Aorta (tissue), 5 donors: ENCODE results near the gene SLC39A5. TPM values are rescaled to one million over a fixed set of nuclear protein-coding genes. Genes with fewer than 3 reads are reported as not detected.
A peak's percentile ranks its signal among the peaks of the same experiment; 100 is the strongest.

Experiments used
- ATAC-seq: fragments of 200-7000 bp; cut with Tn5 transposase; one replicate; pipeline ENCODE4 v1.9.1; 2022; ENCODE audit warnings: moderate library complexity; ENCODE audit not compliant: low FRiP score
- DNase-seq, 2 donors: peaks; one replicate each; pipeline ENCODE4 v3.0.0-alpha.2; 2020
- H3K27ac ChIP-seq, 2 donors: one replicate each; pipeline ENCODE4 v1.5.1; 2013; ENCODE audit warnings: low read length in 2 of 2, mild to moderate bottlenecking in 2 of 2, moderate library complexity in 2 of 2, control low read depth in 1 of 2, inconsistent platforms in 1 of 2, low read depth in 1 of 2
- H3K27me3 ChIP-seq, 2 donors: one replicate each; pipeline ENCODE4 v1.6.1; 2013; ENCODE audit warnings: control low read depth in 1 of 2, low read length in 1 of 2, mild to moderate bottlenecking in 1 of 2, moderate library complexity in 1 of 2; ENCODE audit not compliant: insufficient read depth in 2 of 2, control insufficient read depth in 1 of 2
- H3K36me3 ChIP-seq, 2 donors: one replicate each; pipeline ENCODE4 v1.6.1; 2013; ENCODE audit warnings: control low read depth in 1 of 2, low read length in 1 of 2, mild to moderate bottlenecking in 1 of 2; ENCODE audit not compliant: insufficient read depth in 2 of 2, control insufficient read depth in 1 of 2
- H3K4me1 ChIP-seq, 2 donors: one replicate each; pipeline ENCODE4 v1.6.1; 2013; ENCODE audit warnings: low read length in 2 of 2, control low read depth in 1 of 2, mild to moderate bottlenecking in 1 of 2, moderate library complexity in 1 of 2; ENCODE audit not compliant: insufficient read depth in 2 of 2, control insufficient read depth in 1 of 2
- H3K4me3 ChIP-seq, 2 donors: one replicate each; pipeline ENCODE4 v1.5.1; 2013; ENCODE audit warnings: low read length in 2 of 2, control low read depth in 1 of 2, mild to moderate bottlenecking in 1 of 2
- H3K9me3 ChIP-seq: one replicate; pipeline ENCODE4 v1.6.1; 2013; ENCODE audit warnings: mild to moderate bottlenecking, low read length; ENCODE audit not compliant: control insufficient read depth
- WGBS, 2 donors: extraction: QIAGEN DNeasy Blood & Tissue Kit; methylation state at CpG; one replicate each; pipeline ENCODE4 v1.1.7; 2013; 5-methylcytosine and 5-hydroxymethylcytosine counted together
- intact Hi-C, 2 donors: fragments of 100-400 bp; cut with DNase I; formaldehyde crosslinking; loops; one replicate each; pipeline versions ENCODE4 v1.14.2 to v1.15.0; 2022
- polyA plus RNA-seq, 2 donors: library from polyadenylated mRNA; stranded (reverse); fragments of 200-250 nt; gene quantifications; one replicate each; pipeline ENCODE4 v1.2.3, GENCODE V29; 2013
- total RNA-seq, 2 donors: library from RNA; stranded (reverse); fragmentation: NEBNext Ultra II Directional; extraction: Animal tissue kit (Norgen Biotek cat#: 25700); gene quantifications; one replicate each; pipeline ENCODE4 v1.2.1, GENCODE V29; 2021
- donor health status: healthy with polysubstance abuse.
- donor health status: Bipolar disorder and iron deficiency.
- donor health status: DM: no; HTN: no; CAD: no.
- donor health status: DM: no; HTN: no; CAD: no.
- donor health status: DM: yes; HTN: yes; CAD: no.

The SLC39A5 gene
- total and polyA plus RNA-seq, 4 donors: 1.1 to 21.4 TPM; not detected in 2

DNA sequence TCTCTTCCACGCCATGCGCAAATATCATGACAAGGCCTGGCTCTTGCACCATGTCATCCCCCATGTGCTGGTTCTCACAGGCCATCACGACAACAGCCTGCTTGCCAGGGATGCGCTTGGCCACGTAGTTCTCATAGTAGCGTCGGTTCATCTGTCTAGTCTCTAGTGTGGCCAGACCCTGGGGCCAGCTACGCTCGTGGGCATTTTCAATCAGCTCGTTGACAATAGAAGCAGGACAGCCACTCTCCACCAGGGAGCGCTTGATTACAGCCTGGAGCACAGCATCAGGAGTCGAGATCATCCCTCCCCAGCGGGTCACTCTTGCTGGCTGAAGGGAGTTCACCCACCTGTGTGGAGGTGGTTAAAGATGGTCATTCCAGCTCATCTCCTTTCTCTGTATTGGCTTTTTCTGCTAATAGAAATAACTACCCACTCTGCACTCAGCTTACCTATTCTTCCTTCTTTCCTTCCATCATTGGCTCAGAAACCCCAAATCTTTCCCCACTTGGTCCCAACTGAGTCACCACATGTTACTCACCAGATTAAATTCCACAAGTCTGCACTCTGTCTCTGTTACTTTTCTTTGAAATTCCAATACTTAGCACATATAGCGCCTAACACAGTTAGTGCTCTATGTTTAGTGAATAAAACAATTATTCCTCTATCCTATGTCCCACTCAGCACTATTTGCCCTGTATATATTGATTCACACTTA, 23.2 kb upstream of the SLC39A5 start:
- H3K27me3 ChIP-seq: no peaks in the 10 kb centered on the region
- no peaks in the 10 kb centered on the region for H3K9me3 ChIP-seq
- H3K27ac ChIP-seq: no peak overlapping the region
- H3K4me1 ChIP-seq: no peaks in the 10 kb centered on the region
- H3K36me3 ChIP-seq: peaks cover 7 to 16% of the 10 kb centered on the region in 2 donors
- ATAC-seq (peak; percentile 68), DNase-seq (peak in 1 of 2 donors; percentile 69)
- H3K4me3 ChIP-seq: no peak overlapping the region
- intact Hi-C loops: loop anchor here in 1 of 2 donors (2.0 kb wide), 1 partner anchor 18 kb away; the partner anchor contains the start of gene NABP2
- 46 to 48% methylated on average over 14 of the region's 14 CpGs for WGBS, 2 donors

- Histone ChIP-seq H3K27me3 (no peaks in the 10 kb centered on the region), H3K36me3 (peaks cover 7 to 20% of the 10 kb centered on the region in 2 donors), H3K27ac (no peak overlapping the region), H3K9me3 (no peaks in the 10 kb centered on the region), H3K4me1 (no peaks in the 10 kb centered on the region), H3K4me3 (no peak overlapping the region)
- no peak for DNase-seq
- intact Hi-C loops: no loop called here
- no peak for ATAC-seq
- 75 to 83% methylated on average over 6 of the region's 6 CpGs for WGBS, 2 donors
These were observed 21.8 kb upstream of the SLC39A5 start for GRCh38 chr12:56208006-56208405.

GRCh38 chr12:56212361-56212760, 17.5 kb upstream of the SLC39A5 start:
- no peak overlapping the region for H3K27ac ChIP-seq
- DNase-seq (no peak), ATAC-seq (no peak)
- intact Hi-C loops: no loop called here
- H3K36me3 ChIP-seq: peaks cover 2 to 17% of the 10 kb centered on the region in 2 donors
- no peaks in the 10 kb centered on the region for H3K27me3 ChIP-seq
- no peaks in the 10 kb centered on the region for H3K9me3 ChIP-seq
- no peak overlapping the region for H3K4me3 ChIP-seq
- WGBS, 2 donors: 80 to 88% methylated on average over 1 of the region's 1 CpG
- no peaks in the 10 kb centered on the region for H3K4me1 ChIP-seq

GRCh38 chr12:56213878-56214277, 16.0 kb upstream of the SLC39A5 start:
- DNase-seq (no peak), ATAC-seq (no peak)
- Histone ChIP-seq H3K4me3 (no peak overlapping the region), H3K4me1 (no peaks in the 10 kb centered on the region), H3K27me3 (no peaks in the 10 kb centered on the region), H3K9me3 (no peaks in the 10 kb centered on the region), H3K27ac (no peak overlapping the region), H3K36me3 (peaks cover 0 to 12% of the 10 kb centered on the region in 2 donors)
- intact Hi-C loops: no loop called here
- WGBS, 2 donors: 82 to 86% methylated on average over 5 of the region's 5 CpGs

GRCh38 chr12:56216461-56216860, 13.4 kb upstream of the SLC39A5 start:
- 74 to 77% methylated on average over 3 of the region's 3 CpGs for WGBS, 2 donors
- no peaks in the 10 kb centered on the region for H3K4me1 ChIP-seq
- H3K4me3 ChIP-seq: no peak overlapping the region
- H3K36me3 ChIP-seq: peaks cover 0 to 7% of the 10 kb centered on the region in 2 donors
- no peak for DNase-seq
- H3K27ac ChIP-seq: no peak overlapping the region
- no peaks in the 10 kb centered on the region for H3K9me3 ChIP-seq
- intact Hi-C loops: no loop called here
- ATAC-seq: no peak
- no peaks in the 10 kb centered on the region for H3K27me3 ChIP-seq

- no peaks in the 10 kb centered on the region for H3K27me3 ChIP-seq
- intact Hi-C loops: loop anchor here in 1 of 2 donors (5.0 kb wide), 1 partner anchor 37 kb away; the partner anchor contains the start of gene ANKRD52
- ATAC-seq (no peak), DNase-seq (no peak)
- H3K9me3 ChIP-seq: no peaks in the 10 kb centered on the region
- H3K36me3 ChIP-seq: peaks cover 0 to 2% of the 10 kb centered on the region in 2 donors
- H3K27ac ChIP-seq: peak overlapping the region in 1 of 2 donors; percentile 50
- 82 to 84% methylated on average over 9 of the region's 9 CpGs for WGBS, 2 donors
- no peaks in the 10 kb centered on the region for H3K4me1 ChIP-seq
- no peak overlapping the region for H3K4me3 ChIP-seq
These were observed 10.0 kb upstream of the SLC39A5 start for GRCh38 chr12:56219840-56220239.

- peak overlapping the region; percentile 60 to 74 for H3K4me3 ChIP-seq
- no peaks in the 10 kb centered on the region for H3K4me1 ChIP-seq
- no peaks in the 10 kb centered on the region for H3K27me3 ChIP-seq
- H3K27ac ChIP-seq: peak overlapping the region; percentile 23 to 96
- ATAC-seq: no peak
- intact Hi-C loops: loop anchor here in 1 of 2 donors (5.0 kb wide), 1 partner anchor 37 kb away; the partner anchor contains the start of gene ANKRD52
- DNase-seq: no peak
- H3K36me3 ChIP-seq: peaks cover 0 to 2% of the 10 kb centered on the region in 2 donors
- WGBS, 2 donors: 0 to 1% methylated on average over 10 of the region's 10 CpGs
- H3K9me3 ChIP-seq: no peaks in the 10 kb centered on the region
These were observed 9.1 kb upstream of the SLC39A5 start for GRCh38 chr12:56220611-56221231.

DNA sequence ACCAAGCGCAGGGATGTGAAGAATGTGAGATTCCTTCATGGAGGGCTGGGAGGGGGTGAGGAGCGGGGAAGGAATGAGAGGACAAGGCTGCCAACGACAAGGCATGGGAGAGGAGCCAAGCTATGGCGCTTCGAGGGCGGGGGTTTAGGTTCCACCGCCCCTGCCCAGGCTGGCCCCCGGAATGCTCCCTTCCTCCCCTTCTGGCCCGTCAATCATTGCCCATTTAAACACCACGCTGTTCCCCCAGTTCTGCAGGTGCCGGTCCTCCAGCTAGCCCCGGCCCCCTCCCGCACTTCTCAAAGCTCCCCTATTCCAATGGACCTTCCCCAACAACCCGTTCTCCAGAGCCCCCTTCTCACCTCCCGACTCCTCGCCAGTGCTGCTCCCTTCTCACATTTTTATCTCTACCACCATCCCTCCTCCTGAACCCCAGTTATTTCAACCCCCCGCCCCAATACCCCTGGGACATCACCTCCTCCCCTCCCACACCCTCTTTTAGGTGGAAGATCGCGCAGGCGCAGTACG, 8.6 kb upstream of the SLC39A5 start:
- H3K36me3 ChIP-seq: peaks cover 0 to 2% of the 10 kb centered on the region in 2 donors
- 0 to 1% methylated on average over 20 to 21 of the region's 21 CpGs for WGBS, 2 donors
- no peaks in the 10 kb centered on the region for H3K27me3 ChIP-seq
- intact Hi-C loops: loop anchor here in 1 of 2 donors (5.0 kb wide), 1 partner anchor 36 kb away; the partner anchor contains the start of gene ANKRD52
- H3K4me1 ChIP-seq: no peaks in the 10 kb centered on the region
- ATAC-seq (peak; percentile 62), DNase-seq (peak; percentile 82 to 93)
- peak overlapping the region; percentile 60 to 74 for H3K4me3 ChIP-seq
- no peaks in the 10 kb centered on the region for H3K9me3 ChIP-seq
- peak overlapping the region; percentile 83 to 96 for H3K27ac ChIP-seq
